ENCODE measurements around the gene ERN2.
"Not testable (repeated sequence)": the region's sequence is repeated elsewhere in the genome, so short reads cannot be mapped to it uniquely, and the experiment has no call there.

The ERN2 gene

DNA sequence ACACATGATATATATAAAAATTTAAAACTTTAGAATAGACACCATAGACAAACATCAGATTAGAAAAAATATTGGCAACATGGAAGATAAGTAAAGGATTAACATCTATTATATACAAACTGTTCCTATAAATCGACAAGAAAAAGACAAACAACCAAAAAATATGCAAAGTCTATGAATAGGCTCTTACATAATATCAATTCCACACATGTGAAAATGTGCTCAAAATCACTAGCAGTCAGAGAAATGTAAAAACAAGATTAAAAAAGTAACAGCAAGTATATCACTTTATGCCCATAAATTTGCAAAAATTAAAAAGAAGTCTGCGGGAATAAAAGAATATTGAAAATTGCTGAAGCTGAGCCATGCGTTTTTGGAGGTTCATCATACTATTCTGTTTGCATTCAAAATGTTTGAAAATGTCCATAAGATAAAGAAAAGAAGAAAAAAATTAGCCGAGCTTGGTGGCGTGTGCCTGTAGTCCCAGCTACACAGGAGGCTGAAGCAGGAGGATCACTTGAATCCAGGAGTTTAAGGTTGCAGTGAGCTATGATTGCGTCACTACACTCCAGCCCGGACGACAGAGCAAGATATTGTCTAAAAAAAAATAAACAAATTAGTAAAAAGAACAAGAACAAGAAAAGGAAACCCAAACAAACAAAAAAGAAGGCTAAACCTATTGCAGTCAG is 11.2 kb upstream of the ERN2 start:
- in situ Hi-C loops (cut with MboI; ENCODE audit: low sequenced_read_pairs): no loop called here

DNA sequence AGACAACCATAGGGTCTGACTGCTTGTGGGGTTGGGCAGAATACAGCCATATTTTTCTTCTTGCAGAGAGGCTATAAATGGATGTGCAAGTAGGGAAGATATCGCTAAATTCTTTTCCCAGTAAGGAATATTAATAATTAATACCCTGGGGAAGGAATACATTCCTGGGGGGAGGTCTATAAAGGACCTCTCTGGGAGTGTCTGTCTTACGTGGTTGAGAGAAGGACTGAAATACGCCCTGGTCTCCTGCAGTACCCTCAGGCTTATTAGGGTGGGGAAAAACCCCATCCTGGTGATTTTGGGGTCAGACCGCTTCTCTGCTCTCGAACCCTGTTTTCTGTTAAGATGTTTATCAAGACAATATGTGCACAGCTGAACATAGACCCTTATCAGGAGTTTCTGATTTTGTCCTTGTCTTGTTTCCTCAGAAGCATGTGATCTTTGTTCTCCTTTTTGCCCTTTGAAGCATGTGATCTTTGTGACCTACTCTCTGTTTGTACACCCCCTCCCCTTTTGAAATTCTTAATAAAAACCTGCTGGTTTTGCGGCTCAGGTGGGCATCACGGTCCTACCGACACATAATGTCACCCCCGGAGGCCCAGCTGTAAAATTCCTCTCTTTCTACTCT is 9.7 kb upstream of the ERN2 start:
- in situ Hi-C loops (cut with MboI; ENCODE audit: low sequenced_read_pairs): not testable (repeated sequence)

DNA sequence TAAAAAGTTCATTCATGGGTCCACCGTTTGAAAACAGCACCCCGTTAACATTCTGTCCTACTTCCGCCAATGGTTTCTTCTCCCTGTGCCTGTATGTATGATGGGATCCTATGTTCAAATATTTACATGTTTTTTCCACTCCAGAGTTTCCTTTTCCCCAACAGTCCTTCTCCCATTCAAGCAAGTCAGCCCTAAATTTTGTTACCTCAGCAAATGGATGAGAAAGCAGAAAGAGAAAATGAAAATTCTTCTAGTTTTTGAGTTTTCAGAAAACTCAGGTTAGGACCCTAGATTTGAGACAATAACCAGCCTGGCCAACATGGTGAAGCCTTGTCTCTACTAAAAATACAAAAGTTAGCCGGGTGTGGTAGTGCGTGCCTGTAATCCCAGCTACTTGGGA is 3.5 kb upstream of the ERN2 start:
- in situ Hi-C loops (cut with MboI; ENCODE audit: low sequenced_read_pairs): no loop called here

DNA sequence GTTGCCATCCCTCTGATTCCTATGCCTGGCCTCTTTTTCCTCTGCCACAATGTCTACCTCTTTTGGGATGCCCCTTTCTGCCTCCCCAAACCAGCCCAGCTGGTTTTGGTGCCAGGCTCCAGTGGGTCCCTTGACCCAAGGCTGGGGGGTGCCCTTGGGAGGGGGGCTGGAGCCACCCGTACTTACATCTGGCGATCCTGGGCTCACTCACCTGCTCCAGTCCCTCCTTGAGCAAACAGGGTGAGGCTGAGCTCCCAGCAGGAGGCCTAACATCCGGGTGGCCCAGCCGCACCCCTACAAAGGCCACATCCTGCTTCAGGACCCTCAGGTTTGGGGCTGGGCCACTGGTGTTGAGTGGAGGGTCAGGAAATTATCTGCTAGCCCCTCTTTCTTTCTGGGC is 1.2 kb downstream of the ERN2 start:
- in situ Hi-C loops (cut with MboI; ENCODE audit: low sequenced_read_pairs): no loop called here

DNA sequence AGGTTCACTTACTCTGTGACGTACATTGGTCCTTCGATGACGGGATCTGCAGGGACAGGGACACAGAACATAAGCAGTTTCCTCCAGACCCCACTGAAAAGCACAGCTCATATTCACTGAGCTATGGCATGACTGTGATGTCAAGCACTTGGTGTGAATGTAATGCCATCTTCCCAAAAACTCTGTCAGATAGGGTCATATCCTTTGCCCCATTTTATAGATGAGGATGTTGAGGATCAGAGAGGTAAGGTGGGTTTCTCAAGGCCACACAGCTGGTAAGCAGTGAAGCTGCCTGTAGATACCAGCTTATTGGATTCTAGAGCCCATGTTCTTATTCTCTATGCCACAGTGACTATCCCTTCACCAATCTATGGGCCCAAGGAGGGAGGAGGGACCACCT is 2.5 kb downstream of the ERN2 start:
- in situ Hi-C loops (cut with MboI; ENCODE audit: low sequenced_read_pairs): no loop called here

DNA sequence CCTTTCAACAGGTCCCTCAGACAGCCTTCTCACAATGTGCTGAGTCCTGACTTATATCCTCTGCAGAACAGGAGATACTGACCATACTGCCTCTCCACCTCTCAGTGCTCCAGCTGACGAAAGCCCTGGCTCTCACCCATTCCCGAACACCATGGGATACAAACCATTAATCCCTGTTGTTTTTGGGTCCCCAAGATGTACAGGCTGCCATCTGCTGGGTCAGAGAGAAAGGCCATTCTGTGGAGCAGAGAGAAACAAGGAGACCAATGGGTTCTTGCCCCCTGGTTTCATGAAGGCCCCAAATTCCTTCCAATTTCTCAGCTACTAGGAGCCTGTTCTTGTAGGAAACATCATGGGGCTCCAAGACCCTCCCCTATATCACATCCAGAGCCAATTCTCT is 3.0 kb downstream of the ERN2 start:
- in situ Hi-C loops (cut with MboI; ENCODE audit: low sequenced_read_pairs): no loop called here

DNA sequence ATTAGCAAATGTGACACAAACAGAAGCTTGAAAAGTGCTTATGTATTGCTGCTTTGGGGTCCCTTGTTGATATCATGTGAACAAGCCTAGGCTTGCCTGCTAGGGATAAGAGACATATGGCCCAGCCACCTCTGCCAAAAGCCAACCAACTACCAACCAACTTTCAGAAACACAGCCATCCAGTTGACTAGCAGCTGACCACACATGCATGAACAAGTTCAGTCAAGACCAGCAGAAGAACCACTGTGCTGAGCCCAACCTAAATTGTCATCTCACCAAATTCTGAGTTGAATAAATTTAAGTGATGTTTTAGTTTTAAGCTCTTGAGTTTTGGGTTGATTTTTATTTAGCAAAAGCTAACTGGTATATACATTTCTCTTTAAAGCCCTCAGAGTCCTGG is 3.5 kb downstream of the ERN2 start:
- in situ Hi-C loops (cut with MboI; ENCODE audit: low sequenced_read_pairs): no loop called here

DNA sequence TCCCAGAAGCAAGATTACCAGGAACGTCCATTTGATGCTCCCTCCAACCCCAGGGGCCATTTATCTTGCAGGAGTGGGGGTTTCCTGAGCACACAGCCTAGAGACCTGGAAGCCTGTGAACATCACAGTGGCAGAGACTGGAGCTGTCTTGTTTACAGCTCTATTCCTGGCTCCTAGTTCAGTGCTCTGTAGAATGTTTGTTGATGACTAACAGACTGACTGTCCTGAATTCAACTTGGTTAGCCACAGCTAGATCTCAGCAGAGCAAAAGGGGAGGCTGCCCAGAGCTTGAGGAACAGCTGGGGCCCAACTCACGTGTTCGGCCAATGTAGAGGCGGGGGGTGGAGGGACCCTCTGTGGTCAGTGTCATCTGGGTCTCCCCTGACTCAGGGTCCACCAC is 6.6 kb downstream of the ERN2 start:
- in situ Hi-C loops (cut with MboI; ENCODE audit: low sequenced_read_pairs): no loop called here

DNA sequence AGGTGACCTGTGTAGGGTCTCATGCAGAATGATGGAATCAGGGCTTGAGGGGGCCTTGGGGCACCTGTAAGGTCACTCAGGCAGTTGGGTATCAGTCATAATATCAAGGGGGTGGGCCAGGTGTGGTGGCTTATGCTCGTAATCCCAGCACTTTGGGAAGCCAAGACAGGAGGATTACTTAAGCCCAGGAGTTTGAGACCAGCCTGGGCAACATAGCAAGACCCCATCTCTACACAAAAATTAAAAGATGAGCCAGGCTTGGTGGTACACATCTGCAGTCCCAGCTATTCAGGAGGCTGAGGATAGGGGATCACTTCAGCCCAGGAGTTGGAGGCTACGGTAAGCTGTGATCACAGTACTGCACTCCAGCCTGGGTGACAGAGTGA is 7.5 kb downstream of the ERN2 start:
- in situ Hi-C loops (cut with MboI; ENCODE audit: low sequenced_read_pairs): no loop called here

DNA sequence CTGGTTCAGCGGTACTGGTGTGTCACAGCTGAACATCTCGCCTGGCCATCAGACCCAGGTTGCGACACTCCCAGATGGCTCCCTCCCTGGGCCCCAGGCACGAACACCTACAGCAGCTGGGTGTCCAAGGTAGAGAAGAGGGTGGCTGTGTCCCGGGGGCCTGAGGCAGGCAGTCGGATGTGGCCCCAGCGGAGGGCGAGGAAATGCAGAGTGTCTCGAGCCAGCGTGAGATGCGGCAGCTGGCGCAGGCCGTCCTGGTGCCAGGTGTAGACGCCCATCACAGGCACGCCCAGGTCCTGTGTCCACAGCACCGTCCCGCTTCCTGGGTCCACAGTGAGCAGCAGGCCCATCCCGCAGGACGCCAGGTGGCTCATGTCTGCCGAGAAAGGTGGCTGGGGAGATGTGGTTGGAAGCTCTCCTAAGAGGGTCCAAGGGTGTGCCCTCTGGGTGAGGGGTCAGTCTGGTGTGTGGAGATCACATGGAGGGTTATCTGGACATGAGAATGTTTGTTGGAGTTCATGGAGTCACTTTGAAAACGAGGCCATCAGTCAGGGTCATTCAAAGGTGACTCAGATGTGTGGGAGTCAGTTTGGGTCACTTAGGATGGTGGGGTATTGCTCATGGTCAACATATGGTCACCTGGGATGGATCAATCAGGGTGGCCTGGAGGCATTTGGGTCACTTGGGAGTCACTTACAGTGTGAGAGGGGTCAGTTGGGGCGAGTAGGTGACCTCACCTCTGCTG is 8.1 kb downstream of the ERN2 start:
- in situ Hi-C loops (cut with MboI; ENCODE audit: low sequenced_read_pairs): no loop called here

DNA sequence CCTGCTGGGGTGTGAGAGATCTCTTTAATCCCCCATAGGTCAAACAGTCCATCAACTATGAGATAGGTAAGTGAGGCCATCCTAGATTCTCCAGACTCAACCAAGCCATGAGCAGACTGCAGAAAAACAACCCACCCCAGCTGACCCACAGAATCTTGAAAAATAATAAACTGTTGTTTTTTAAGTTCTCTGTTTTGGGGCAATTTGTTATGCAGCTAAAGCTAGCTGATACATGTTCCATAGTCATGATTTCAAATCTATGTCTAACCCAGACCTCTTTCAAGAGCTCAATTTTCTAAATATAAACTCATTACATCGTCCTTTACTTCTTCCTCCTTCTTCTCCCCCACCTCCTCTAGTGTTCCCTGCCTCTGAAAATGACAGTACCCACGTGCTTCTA is 10.1 kb downstream of the ERN2 start:
- in situ Hi-C loops (cut with MboI; ENCODE audit: low sequenced_read_pairs): no loop called here

DNA sequence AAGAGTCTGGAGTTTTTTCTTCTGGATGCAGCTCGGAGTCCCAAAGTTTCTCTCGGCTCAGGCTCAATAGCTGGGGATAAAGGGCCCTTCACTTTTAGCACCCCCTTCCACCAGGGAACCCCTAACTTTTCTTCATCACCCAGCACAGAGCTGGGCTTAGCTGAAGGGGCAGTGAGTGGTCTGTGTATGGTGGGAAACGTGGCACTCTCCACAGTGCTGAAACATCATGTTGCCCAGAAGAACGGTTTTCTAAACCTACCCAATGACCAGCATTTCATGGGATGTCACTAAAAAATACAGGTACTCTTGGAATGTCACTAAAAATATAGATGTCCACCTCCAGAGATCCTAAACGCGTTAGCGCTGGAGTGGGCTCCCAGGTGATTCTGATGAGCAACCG is 12.0 kb downstream of the ERN2 start:
- in situ Hi-C loops (cut with MboI; ENCODE audit: low sequenced_read_pairs): no loop called here

DNA sequence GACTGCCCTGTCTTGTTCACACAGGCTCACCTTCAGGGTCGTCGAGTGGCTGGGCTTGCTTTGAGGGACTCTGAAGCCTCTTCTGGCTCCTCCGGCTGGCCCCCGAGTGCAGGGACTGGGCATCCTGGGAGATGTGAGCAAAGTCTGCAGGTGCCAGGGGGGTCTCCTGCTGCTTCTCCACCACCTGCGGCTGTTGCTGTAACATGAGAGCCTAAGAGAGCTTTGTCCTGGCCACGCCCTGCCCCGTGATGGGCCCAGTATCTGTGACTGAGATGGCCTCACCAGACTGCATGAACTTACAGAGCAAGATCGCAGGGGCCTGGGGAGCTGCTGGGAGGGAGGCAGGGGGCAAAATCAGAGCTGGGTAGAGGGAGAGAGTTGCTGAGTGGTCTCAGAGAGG is 12.5 kb downstream of the ERN2 start:
- in situ Hi-C loops (cut with MboI; ENCODE audit: low sequenced_read_pairs): no loop called here

DNA sequence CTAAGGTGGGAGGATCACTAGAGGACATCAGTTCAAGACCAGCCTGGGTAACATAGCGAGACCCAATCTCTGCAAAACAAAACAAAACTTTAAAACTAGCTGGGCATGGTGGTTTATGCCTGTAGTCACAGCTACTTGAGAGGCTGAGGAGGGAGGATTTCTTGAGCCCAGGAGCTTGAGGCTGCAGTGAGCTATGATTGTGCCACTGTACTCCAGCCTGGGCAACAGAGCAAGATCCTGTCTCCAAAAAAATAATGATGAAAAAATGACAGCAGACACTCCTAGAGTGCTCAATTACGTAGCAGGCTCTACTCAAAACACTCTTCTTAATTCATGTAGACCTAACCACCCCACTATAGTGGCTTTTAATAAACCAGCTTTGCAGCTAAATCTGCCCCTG is 12.9 kb downstream of the ERN2 start:
- in situ Hi-C loops (cut with MboI; ENCODE audit: low sequenced_read_pairs): no loop called here

DNA sequence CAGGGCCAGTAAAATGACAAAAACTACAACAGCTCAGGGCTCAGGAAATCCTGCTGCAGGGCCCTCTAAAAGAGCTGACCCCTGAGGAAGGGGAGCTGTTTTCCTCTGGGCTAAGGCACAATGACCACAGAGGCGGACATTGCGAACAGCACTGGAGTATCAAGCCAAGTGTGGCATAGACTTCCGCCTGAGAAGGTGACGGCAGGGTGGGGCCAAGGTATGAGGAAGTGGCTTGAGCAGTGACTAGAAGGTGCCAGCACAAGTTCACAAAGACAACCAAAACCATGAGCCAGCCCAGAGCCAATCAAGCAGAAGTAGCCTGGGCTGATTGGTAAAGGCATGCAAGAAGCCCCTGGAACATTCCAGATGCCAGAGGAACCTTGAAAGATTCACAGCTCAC is 13.9 kb downstream of the ERN2 start:
- in situ Hi-C loops (cut with MboI; ENCODE audit: low sequenced_read_pairs): no loop called here

DNA sequence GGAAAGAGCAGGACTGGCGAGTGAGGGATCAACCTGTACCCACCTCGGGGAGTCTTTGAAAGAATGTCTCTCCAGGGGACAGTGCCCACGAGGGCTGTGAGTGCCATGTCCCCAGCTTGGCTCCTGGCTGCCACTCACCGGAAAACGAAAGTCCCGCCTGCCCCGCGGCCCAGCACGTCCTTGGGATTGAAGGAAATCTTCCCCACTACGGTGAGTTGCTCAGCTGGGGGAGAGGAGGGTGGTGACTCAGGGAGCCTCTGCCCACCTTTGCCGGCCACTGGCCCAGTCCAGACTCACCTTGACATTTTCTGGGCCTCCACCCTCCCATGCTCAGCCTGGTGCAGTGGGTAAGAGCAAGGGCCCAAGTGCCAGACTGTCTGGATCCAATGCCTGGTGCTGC is 17.3 kb downstream of the ERN2 start:
- in situ Hi-C loops (cut with MboI; ENCODE audit: low sequenced_read_pairs): no loop called here

DNA sequence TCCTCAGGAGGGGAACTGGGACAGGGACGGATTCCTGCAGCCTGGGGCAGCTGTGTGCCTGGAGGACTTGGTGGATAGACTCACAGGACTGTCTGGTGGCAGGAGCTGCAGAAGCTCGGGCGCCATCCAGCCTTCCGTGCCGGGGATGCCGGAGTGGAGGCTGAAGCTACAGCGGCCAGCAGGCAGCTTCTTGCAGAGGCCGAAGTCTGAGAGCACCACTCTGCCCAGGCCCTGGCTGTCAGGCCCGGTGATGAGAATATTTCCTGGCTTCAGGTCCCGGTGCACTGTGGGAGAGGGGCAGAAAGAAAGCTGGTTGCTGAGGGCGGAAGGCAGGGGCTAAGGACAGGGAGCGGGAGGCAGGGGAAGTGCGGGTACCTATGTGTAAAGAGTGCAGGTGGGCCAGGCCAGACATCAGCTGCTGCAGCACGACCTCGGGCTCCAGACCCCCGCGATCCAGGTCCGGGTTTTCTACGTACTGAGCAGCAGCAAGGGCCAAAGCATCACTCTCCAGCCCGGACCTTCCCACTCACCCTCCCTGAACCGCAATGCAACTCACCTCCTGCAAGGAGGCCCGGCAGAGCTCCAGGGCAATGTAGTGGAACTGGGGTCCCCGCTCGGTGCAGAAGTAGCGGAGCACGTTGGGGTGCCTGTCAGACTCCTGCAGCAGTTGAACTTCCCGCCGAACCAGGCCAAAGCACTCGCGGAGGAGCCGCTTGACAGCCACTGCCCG is 18.2 kb downstream of the ERN2 start:
- in situ Hi-C loops (cut with MboI; ENCODE audit: low sequenced_read_pairs): no loop called here

DNA sequence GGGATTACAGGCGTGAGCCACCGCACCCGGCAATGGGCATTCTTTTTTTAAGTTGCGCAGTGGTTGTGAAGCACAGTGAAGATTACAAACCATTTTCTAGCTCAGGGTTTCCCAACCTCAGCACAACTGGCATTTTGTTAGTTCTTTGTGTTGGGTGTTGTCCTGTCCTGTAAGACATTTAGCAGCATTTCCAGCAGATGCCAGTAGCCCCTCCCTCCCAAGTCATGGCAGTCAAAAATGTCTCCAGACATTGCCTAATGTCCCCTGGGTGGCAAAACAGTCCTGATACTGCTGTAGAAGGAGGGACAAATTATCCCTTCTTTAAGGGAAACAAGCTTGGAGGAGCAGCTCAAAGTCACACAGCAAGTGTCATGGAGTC is 18.8 kb downstream of the ERN2 start:
- in situ Hi-C loops (cut with MboI; ENCODE audit: low sequenced_read_pairs): no loop called here

DNA sequence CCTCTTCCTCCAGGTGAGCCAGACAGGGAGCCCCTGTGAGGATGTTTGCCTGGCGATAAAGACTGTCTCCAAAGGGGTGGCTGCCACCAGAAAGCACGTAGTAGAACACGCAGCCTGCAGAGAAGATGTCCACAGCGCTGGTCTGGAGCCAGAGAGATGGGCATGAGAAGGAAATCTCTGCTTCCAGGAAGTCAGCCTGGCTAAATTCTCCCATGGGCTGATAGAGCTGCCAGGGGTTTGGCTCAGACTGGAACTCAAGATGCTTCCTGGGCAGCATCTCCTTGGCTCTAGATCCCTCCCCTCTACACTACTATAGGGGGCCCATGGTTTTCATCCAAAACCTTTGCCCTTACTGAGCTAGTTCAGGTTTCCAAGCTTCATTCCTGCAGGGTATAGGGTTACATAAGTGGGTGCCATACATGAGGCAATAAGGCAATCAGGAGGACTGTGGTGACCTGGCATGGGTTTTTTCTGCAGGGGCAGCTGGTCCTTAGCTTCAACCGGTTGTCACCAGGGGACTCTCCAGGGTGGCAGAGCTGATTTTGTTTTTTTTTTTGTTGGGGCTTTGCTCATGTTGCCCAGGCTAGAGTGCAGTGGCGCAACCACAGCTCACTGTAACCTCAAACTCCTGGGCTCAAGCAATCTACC is 20.7 kb downstream of the ERN2 start:
- in situ Hi-C loops (cut with MboI; ENCODE audit: low sequenced_read_pairs): no loop called here

DNA sequence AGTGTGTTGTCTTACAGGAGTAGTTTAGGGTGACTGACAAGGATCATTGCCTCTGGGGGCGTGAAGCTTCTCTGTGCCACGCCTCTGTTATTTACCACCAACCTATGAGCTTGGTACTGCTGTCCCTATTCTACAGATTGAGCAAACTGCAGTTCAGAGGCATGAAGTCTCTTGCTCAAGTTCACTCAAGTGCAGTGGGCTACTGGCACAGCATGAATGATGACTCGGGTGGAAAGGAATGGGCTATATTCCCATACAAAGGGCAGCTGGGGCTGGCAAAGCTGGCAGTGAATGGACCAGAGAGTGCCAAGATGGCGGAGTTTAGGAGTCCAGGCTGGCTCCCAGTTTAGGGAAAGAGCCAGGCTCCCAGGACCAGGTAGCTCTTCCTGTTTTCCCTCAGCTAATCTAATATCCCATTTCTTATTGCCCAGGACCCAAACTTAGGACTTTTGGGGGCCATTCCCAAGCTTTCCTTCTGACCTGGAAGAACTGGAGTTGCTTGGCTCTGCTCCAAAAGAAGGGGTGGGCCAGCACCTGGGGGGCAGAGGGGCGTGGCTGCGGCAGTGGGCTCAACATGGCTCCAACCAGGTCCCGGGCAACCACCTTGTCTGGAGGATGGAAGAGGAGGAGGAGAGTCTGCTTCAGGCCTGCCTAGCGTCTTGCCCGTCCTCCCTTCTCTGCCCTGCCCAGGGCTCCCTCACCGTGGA is 21.4 kb downstream of the ERN2 start:
- in situ Hi-C loops (cut with MboI; ENCODE audit: low sequenced_read_pairs): no loop called here

Measured in HL-60/S4 treated with retinoic acid at 250 ng/mL for 4 days and 3 days (cell line).